ENCODE measurements around the gene MANSC4.

MANSC4 gene

DNA sequence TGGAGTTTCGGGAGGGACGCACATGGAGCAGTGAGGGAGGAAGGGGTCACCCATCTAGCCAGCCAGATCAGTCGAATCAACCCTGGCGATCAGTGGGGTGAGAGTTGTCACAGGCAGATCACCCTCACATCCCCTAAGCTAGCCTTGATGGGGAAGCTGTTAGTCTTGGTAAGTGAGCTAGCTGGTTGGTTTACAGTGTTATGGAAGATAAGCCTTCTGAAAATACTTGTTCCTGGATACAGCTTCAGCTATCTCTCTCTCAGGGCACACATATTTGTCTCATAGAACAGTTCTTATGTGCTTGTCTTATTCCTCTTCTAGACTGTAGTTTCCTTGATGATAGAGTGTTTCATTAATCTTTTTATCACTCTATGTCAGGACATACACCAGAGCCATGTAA lies 26.2 kb upstream of the MANSC4 start:
- Histone ChIP-seq H3K9me3 (replicated peaks in 1 of 2; ENCODE audit: control insufficient read depth in 2 of 2, insufficient read depth in 1 of 2, low read depth in 1 of 2, low read length in 2 of 2) (no peaks in the 10 kb centered on the region), H3K79me1 (ENCODE audit: low read depth, low read length) (no peaks in the 10 kb centered on the region), H3K9ac (ENCODE audit: low read depth, low read length, poor library complexity) (no peak overlapping the region), H3K4me1 (ENCODE audit: control insufficient read depth in 2 of 2, insufficient read depth in 1 of 2, low read depth in 1 of 2, low read length in 2 of 2) (no peaks in the 10 kb centered on the region), H3K14ac (ENCODE audit: low read length) (no peak overlapping the region), H2BK120ac (ENCODE audit: low read depth, low read length) (no peak overlapping the region), H2AK5ac (ENCODE audit: low read depth, low read length) (no peak overlapping the region), H3K23ac (ENCODE audit: low read depth, low read length, poor library complexity) (no peak overlapping the region), H4K8ac (ENCODE audit: low read depth, low read length) (no peak overlapping the region), H3K27ac (replicated peaks; ENCODE audit: low read length) (no peak overlapping the region), H2AFZ (ENCODE audit: low read length) (no peak overlapping the region), H2BK15ac (ENCODE audit: low read length) (no peak overlapping the region), H3K4ac (ENCODE audit: low read length) (no peak overlapping the region), H3K18ac (ENCODE audit: low read length) (no peak overlapping the region), H3K4me3 (ENCODE audit: low read length in 2 of 2) (no peak overlapping the region), H3K36me3 (replicated peaks in 1 of 2; ENCODE audit: control insufficient read depth in 2 of 2, insufficient read depth in 2 of 2, low read length in 2 of 2) (peaks cover 0 to 5% of the 10 kb centered on the region in 2 donors), H2BK5ac (ENCODE audit: low read length) (no peak overlapping the region), H3K27me3 (ENCODE audit: control insufficient read depth in 3 of 3, insufficient read depth in 3 of 3, low read depth in 1 of 3, low read length in 3 of 3) (no peaks in the 10 kb centered on the region), H3K4me2 (ENCODE audit: insufficient read depth, low read length, poor library complexity, severe bottlenecking) (no peak overlapping the region), H4K91ac (ENCODE audit: low read depth, low read length, poor library complexity) (no peak overlapping the region), H2BK12ac (ENCODE audit: low read length) (no peak overlapping the region)
- DNase-seq (ENCODE audit: low spot score): no peak
- no CpG with 5 or more reads among the region's 4 CpGs for WGBS, 2 donors (ENCODE audit: extremely low coverage in 2 of 2, insufficient read length in 2 of 2, insufficient replicate concordance in 1 of 2)

DNA sequence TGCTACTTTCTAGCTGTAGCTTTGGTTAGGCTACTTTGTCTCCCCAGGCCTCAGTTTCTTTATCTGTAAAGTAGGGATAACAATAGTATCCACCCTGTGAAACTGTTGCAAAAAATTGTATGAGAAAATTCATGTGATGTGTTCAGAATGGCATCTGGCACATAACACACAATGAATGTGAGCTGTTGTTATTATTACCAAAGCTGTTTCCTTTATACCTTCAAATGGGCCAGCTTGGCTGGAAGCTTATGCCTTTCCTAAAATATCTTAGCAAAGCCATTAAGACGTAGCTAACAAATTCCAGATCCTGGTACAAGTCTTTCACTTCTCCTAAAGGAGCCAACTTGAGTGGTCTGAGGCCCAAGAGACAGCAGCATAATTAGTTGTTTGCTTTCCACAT lies 25.2 kb upstream of the MANSC4 start:
- no peaks in the 10 kb centered on the region for H3K9me3 ChIP-seq (replicated peaks in 1 of 2; ENCODE audit: control insufficient read depth in 2 of 2, insufficient read depth in 1 of 2, low read depth in 1 of 2, low read length in 2 of 2)
- peaks cover 0 to 13% of the 10 kb centered on the region in 2 donors for H3K36me3 ChIP-seq (replicated peaks in 1 of 2; ENCODE audit: control insufficient read depth in 2 of 2, insufficient read depth in 2 of 2, low read length in 2 of 2)
- H3K4me2 ChIP-seq (ENCODE audit: insufficient read depth, low read length, poor library complexity, severe bottlenecking): no peak overlapping the region
- no peak overlapping the region for H2BK12ac ChIP-seq (ENCODE audit: low read length)
- no peak overlapping the region for H2AFZ ChIP-seq (ENCODE audit: low read length)
- no peak overlapping the region for H2BK120ac ChIP-seq (ENCODE audit: low read depth, low read length)
- H3K14ac ChIP-seq (ENCODE audit: low read length): no peak overlapping the region
- no peaks in the 10 kb centered on the region for H3K79me1 ChIP-seq (ENCODE audit: low read depth, low read length)
- H3K18ac ChIP-seq (ENCODE audit: low read length): no peak overlapping the region
- no peaks in the 10 kb centered on the region for H3K27me3 ChIP-seq (ENCODE audit: control insufficient read depth in 3 of 3, insufficient read depth in 3 of 3, low read depth in 1 of 3, low read length in 3 of 3)
- no peak overlapping the region for H3K4me3 ChIP-seq (ENCODE audit: low read length in 2 of 2)
- DNase-seq (ENCODE audit: low spot score): no peak
- H3K9ac ChIP-seq (ENCODE audit: low read depth, low read length, poor library complexity): no peak overlapping the region
- no peak overlapping the region for H2BK15ac ChIP-seq (ENCODE audit: low read length)
- no peak overlapping the region for H3K4ac ChIP-seq (ENCODE audit: low read length)
- H4K8ac ChIP-seq (ENCODE audit: low read depth, low read length): no peak overlapping the region
- H3K4me1 ChIP-seq (ENCODE audit: control insufficient read depth in 2 of 2, insufficient read depth in 1 of 2, low read depth in 1 of 2, low read length in 2 of 2): no peaks in the 10 kb centered on the region
- H4K91ac ChIP-seq (ENCODE audit: low read depth, low read length, poor library complexity): no peak overlapping the region
- no CpG with 5 or more reads among the region's 1 CpG for WGBS, 2 donors (ENCODE audit: extremely low coverage in 2 of 2, insufficient read length in 2 of 2, insufficient replicate concordance in 1 of 2)
- no peak overlapping the region for H3K23ac ChIP-seq (ENCODE audit: low read depth, low read length, poor library complexity)
- no peak overlapping the region for H2BK5ac ChIP-seq (ENCODE audit: low read length)
- no peak overlapping the region for H3K27ac ChIP-seq (replicated peaks; ENCODE audit: low read length)
- no peak overlapping the region for H2AK5ac ChIP-seq (ENCODE audit: low read depth, low read length)

DNA sequence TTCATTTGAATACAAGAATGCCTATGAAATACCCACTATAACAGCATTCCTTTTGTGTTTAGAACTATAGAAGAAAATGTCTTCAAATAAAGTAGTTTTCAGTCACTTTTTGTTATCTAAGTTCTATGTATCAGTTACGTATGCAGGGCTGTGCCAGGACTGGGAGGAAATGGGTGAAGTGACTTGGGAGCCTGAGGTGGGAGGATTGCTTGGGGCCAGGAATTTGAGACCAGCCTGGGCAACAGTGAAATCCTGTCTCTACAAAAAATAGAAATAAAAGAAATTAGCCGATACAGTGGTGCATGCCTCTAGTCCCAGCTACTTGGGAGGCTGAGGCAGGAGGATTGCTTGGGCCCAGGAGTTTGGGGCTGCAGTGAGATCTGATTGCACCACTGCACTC lies 22.9 kb upstream of the MANSC4 start:
- H3K9ac ChIP-seq (ENCODE audit: low read depth, low read length, poor library complexity): no peak overlapping the region
- H3K27ac ChIP-seq (replicated peaks; ENCODE audit: low read length): no peak overlapping the region
- no peak overlapping the region for H2BK12ac ChIP-seq (ENCODE audit: low read length)
- no peaks in the 10 kb centered on the region for H3K4me1 ChIP-seq (ENCODE audit: control insufficient read depth in 2 of 2, insufficient read depth in 1 of 2, low read depth in 1 of 2, low read length in 2 of 2)
- H3K4me3 ChIP-seq (ENCODE audit: low read length in 2 of 2): no peak overlapping the region
- no peak overlapping the region for H2AFZ ChIP-seq (ENCODE audit: low read length)
- H2BK5ac ChIP-seq (ENCODE audit: low read length): no peak overlapping the region
- H3K23ac ChIP-seq (ENCODE audit: low read depth, low read length, poor library complexity): no peak overlapping the region
- no peak overlapping the region for H3K18ac ChIP-seq (ENCODE audit: low read length)
- H2BK15ac ChIP-seq (ENCODE audit: low read length): no peak overlapping the region
- H4K8ac ChIP-seq (ENCODE audit: low read depth, low read length): no peak overlapping the region
- H2AK5ac ChIP-seq (ENCODE audit: low read depth, low read length): no peak overlapping the region
- no peak overlapping the region for H3K14ac ChIP-seq (ENCODE audit: low read length)
- H2BK120ac ChIP-seq (ENCODE audit: low read depth, low read length): no peak overlapping the region
- H3K27me3 ChIP-seq (ENCODE audit: control insufficient read depth in 3 of 3, insufficient read depth in 3 of 3, low read depth in 1 of 3, low read length in 3 of 3): no peaks in the 10 kb centered on the region
- H3K9me3 ChIP-seq (replicated peaks in 1 of 2; ENCODE audit: control insufficient read depth in 2 of 2, insufficient read depth in 1 of 2, low read depth in 1 of 2, low read length in 2 of 2): no peaks in the 10 kb centered on the region
- no peak for DNase-seq (ENCODE audit: low spot score)
- no peak overlapping the region for H4K91ac ChIP-seq (ENCODE audit: low read depth, low read length, poor library complexity)
- H3K36me3 ChIP-seq (replicated peaks in 1 of 2; ENCODE audit: control insufficient read depth in 2 of 2, insufficient read depth in 2 of 2, low read length in 2 of 2): peaks cover 3 to 36% of the 10 kb centered on the region in 2 donors
- H3K4me2 ChIP-seq (ENCODE audit: insufficient read depth, low read length, poor library complexity, severe bottlenecking): no peak overlapping the region
- no peaks in the 10 kb centered on the region for H3K79me1 ChIP-seq (ENCODE audit: low read depth, low read length)
- WGBS, 2 donors (ENCODE audit: extremely low coverage in 2 of 2, insufficient read length in 2 of 2, insufficient replicate concordance in 1 of 2): no CpG with 5 or more reads among the region's 2 CpGs
- no peak overlapping the region for H3K4ac ChIP-seq (ENCODE audit: low read length)

- Histone ChIP-seq H3K4me1 (ENCODE audit: control insufficient read depth in 2 of 2, insufficient read depth in 1 of 2, low read depth in 1 of 2, low read length in 2 of 2) (no peaks in the 10 kb centered on the region), H3K14ac (ENCODE audit: low read length) (no peak overlapping the region), H2AFZ (ENCODE audit: low read length) (no peak overlapping the region), H3K4ac (ENCODE audit: low read length) (no peak overlapping the region), H3K27ac (replicated peaks; ENCODE audit: low read length) (no peak overlapping the region), H2BK15ac (ENCODE audit: low read length) (no peak overlapping the region), H3K27me3 (ENCODE audit: control insufficient read depth in 3 of 3, insufficient read depth in 3 of 3, low read depth in 1 of 3, low read length in 3 of 3) (no peaks in the 10 kb centered on the region), H3K36me3 (replicated peaks in 1 of 2; ENCODE audit: control insufficient read depth in 2 of 2, insufficient read depth in 2 of 2, low read length in 2 of 2) (peaks cover 7 to 40% of the 10 kb centered on the region in 2 donors), H3K4me2 (ENCODE audit: insufficient read depth, low read length, poor library complexity, severe bottlenecking) (no peak overlapping the region), H3K79me1 (ENCODE audit: low read depth, low read length) (no peaks in the 10 kb centered on the region), H3K4me3 (ENCODE audit: low read length in 2 of 2) (no peak overlapping the region), H2BK120ac (ENCODE audit: low read depth, low read length) (no peak overlapping the region), H3K18ac (ENCODE audit: low read length) (no peak overlapping the region), H2BK5ac (ENCODE audit: low read length) (no peak overlapping the region), H3K9me3 (replicated peaks in 1 of 2; ENCODE audit: control insufficient read depth in 2 of 2, insufficient read depth in 1 of 2, low read depth in 1 of 2, low read length in 2 of 2) (peaks cover 0 to 1% of the 10 kb centered on the region in 2 donors), H4K91ac (ENCODE audit: low read depth, low read length, poor library complexity) (no peak overlapping the region), H3K23ac (ENCODE audit: low read depth, low read length, poor library complexity) (no peak overlapping the region), H4K8ac (ENCODE audit: low read depth, low read length) (no peak overlapping the region), H3K9ac (ENCODE audit: low read depth, low read length, poor library complexity) (no peak overlapping the region), H2AK5ac (ENCODE audit: low read depth, low read length) (no peak overlapping the region), H2BK12ac (ENCODE audit: low read length) (no peak overlapping the region)
- WGBS, 2 donors (ENCODE audit: extremely low coverage in 2 of 2, insufficient read length in 2 of 2, insufficient replicate concordance in 1 of 2): no CpG with 5 or more reads among the region's 4 CpGs
- no peak for DNase-seq (ENCODE audit: low spot score)
Measured at GRCh38 chr12:27802511-27802910, 22.5 kb upstream of the MANSC4 start.
